Keratinocyte (primary cell): ENCODE measurements around the gene PADI1.

ENCODE experiments used
- EZH2 ChIP-seq: IDR thresholded peaks from one replicate; pipeline ENCODE4 v1.6.1; 2012; ENCODE audit warnings: inconsistent platforms, mild to moderate bottlenecking, low read length, moderate library complexity
- TF ChIP-seq, protein P1 (sequence below), 3 experiments: IDR thresholded peaks in 1 of 3; conservative IDR thresholded peaks in 1 of 3; optimal IDR thresholded peaks in 1 of 3; 2 replicates in 2 of 3; 3 replicates in 1 of 3; pipeline versions ENCODE3 to v1.5.1; 2011; ENCODE audit warnings: low read length in 3 of 3, mild to moderate bottlenecking in 3 of 3, moderate library complexity in 2 of 3, control low read depth in 1 of 3, inconsistent platforms in 1 of 3; ENCODE audit not compliant: insufficient read depth in 2 of 3; ENCODE audit errors: extremely low read depth in 1 of 3

DNA sequence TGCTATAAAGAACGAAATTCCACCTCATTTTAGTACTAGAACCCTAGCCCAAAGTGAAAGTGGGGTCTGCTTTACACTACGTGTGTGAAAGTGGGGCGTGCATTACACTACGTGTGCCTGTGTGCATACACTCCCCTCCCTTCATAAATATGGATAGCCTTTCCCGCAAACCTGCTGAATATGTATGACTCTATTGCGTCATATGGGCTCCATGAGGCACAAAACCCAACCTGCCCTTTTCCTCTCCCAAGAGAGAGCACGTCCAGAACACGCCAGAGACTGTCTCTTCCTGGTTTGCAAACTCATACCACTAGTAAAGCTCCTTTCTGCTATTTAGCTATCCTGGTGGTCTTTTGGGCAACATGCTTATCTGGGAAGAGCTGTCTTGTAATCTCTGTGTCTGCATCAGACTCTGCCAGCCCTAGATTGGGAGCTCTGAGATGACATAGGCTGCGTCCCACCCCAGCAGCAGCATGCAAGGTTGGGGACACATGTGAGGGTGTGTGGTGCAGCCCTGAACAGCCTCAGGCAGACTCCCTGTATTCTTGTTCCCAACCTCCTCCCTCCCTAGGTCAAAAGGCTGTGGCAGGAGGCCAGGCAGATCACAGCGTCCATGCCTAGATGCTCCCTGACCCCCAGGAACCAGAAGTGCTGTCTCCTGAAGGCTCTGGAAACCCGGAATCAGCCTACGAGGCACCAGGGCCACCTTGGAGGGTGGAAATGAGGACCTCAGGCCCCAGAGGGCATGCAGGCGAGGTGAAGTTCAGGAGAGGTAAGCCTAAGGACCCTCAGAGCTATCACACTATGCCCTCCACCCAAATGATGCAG lies 12.3 kb upstream of the PADI1 start:
- TF ChIP-seq EZH2, result no peak
- TF ChIP-seq, protein P1, sequence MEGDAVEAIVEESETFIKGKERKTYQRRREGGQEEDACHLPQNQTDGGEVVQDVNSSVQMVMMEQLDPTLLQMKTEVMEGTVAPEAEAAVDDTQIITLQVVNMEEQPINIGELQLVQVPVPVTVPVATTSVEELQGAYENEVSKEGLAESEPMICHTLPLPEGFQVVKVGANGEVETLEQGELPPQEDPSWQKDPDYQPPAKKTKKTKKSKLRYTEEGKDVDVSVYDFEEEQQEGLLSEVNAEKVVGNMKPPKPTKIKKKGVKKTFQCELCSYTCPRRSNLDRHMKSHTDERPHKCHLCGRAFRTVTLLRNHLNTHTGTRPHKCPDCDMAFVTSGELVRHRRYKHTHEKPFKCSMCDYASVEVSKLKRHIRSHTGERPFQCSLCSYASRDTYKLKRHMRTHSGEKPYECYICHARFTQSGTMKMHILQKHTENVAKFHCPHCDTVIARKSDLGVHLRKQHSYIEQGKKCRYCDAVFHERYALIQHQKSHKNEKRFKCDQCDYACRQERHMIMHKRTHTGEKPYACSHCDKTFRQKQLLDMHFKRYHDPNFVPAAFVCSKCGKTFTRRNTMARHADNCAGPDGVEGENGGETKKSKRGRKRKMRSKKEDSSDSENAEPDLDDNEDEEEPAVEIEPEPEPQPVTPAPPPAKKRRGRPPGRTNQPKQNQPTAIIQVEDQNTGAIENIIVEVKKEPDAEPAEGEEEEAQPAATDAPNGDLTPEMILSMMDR (optimal IDR thresholded peaks at IDR 0.05 in 1 of 3, IDR thresholded peaks at IDR 0.05 in 1 of 3, conservative IDR thresholded peaks at IDR 0.05 in 1 of 3; ENCODE audit: extremely low read depth in 1 of 3, insufficient read depth in 2 of 3, low read length in 3 of 3), result no peak
